HCT116 (cell line): Measurements from ENCODE around the gene S100A13.

Experiments used
- CTCF ChIP-seq, 3 experiments: fragments of 200-600 bp in 1 of 3; sonication (generic) in 1 of 3; IDR thresholded peaks in 2 of 3; conservative IDR thresholded peaks in 1 of 3; 2 replicates each; pipeline ENCODE4 v1.5.1; 2012 to 2017; ENCODE audit warnings: low read depth in 2 of 3, low read length in 2 of 3, antibody characterized with exemption in 1 of 3, borderline replicate concordance in 1 of 3, control low read depth in 1 of 3, mild to moderate bottlenecking in 1 of 3, mixed read lengths in 1 of 3, mixed run types in 1 of 3, moderate library complexity in 1 of 3; ENCODE audit not compliant: insufficient read depth in 1 of 3
- EZH2 ChIP-seq: fragments of 200-600 bp; sonication (generic); IDR thresholded peaks from 2 replicates; pipeline ENCODE4 v1.6.1; 2017; ENCODE audit warnings: antibody characterized with exemption, mixed run types
- EZH2phosphoT487 ChIP-seq: fragments of 200-600 bp; IDR thresholded peaks from 2 replicates; pipeline ENCODE4 v1.6.1; 2018; ENCODE audit warnings: antibody characterized with exemption, borderline replicate concordance
- POLR2A ChIP-seq: IDR thresholded peaks from 2 replicates; pipeline ENCODE4 v1.7.0; 2011; ENCODE audit warnings: borderline replicate concordance; ENCODE audit not compliant: insufficient read depth, insufficient read length; ENCODE audit errors: extremely low read depth
- POLR2AphosphoS5 ChIP-seq: IDR thresholded peaks from 2 replicates; pipeline ENCODE4 v1.6.1; 2011; ENCODE audit warnings: mild to moderate bottlenecking, low read depth, low read length, moderate library complexity
- RAD21 ChIP-seq: IDR thresholded peaks from 2 replicates; pipeline ENCODE4 v1.6.1; 2012; ENCODE audit warnings: low read depth, mild to moderate bottlenecking
- REST ChIP-seq: IDR thresholded peaks from 2 replicates; pipeline ENCODE4 v1.6.1; 2012; ENCODE audit warnings: low read depth
- YY1 ChIP-seq: IDR thresholded peaks from 2 replicates; pipeline ENCODE4 v1.6.1; 2011; ENCODE audit warnings: low read length, low read depth, moderate library complexity, mild to moderate bottlenecking; ENCODE audit not compliant: insufficient replicate concordance; ENCODE audit errors: extremely low read depth

GRCh38 chr1:153631047-153632022 is 4.0 kb upstream of the S100A13 start:
- no peak for TF ChIP-seq CTCF (IDR thresholded peaks at IDR 0.05 in 2 of 3, conservative IDR thresholded peaks at IDR 0.05 in 1 of 3; ENCODE audit: borderline replicate concordance in 1 of 3, insufficient read depth in 1 of 3, low read depth in 2 of 3, low read length in 2 of 3)
- TF ChIP-seq REST, result no peak
- no peak for TF ChIP-seq RAD21
- TF ChIP-seq POLR2AphosphoS5, result no peak
- TF ChIP-seq POLR2A, result no peak
- TF ChIP-seq EZH2, result no peak
- no peak for TF ChIP-seq EZH2phosphoT487
- TF ChIP-seq YY1, result no peak
